Suprapubic skin (tissue), 4 donors: ENCODE results near the gene BZW2. TPM values are rescaled to one million over a fixed set of nuclear protein-coding genes. Genes with fewer than 3 reads are reported as not detected.

Experiments
- DNase-seq, 2 donors: peaks; one replicate each; pipeline ENCODE4 v3.0.0-alpha.2; 2019; ENCODE audit warnings: low spot score in 2 of 2
- H3K27ac ChIP-seq: fragments of 200-600 bp; sonication (generic); one replicate; pipeline ENCODE4 v1.5.1; 2019
- H3K27me3 ChIP-seq: fragments of 200-600 bp; sonication (generic); one replicate; pipeline ENCODE4 v1.5.1; 2019
- H3K36me3 ChIP-seq: fragments of 200-600 bp; sonication (generic); one replicate; pipeline ENCODE4 v1.5.1; 2019
- H3K4me1 ChIP-seq: fragments of 200-600 bp; sonication (generic); one replicate; pipeline ENCODE4 v1.5.1; 2019
- H3K4me3 ChIP-seq: fragments of 200-600 bp; sonication (generic); one replicate; pipeline ENCODE4 v1.5.1; 2019; ENCODE audit warnings: mild to moderate bottlenecking
- H3K9me3 ChIP-seq: fragments of 200-600 bp; sonication (generic); one replicate; pipeline ENCODE4 v1.5.1; 2019
- EP300 ChIP-seq: sonication (generic); formaldehyde crosslinking; IDR thresholded peaks from one replicate; pipeline ENCODE4 v1.6.1; 2017; ENCODE audit warnings: antibody characterized with exemption
- POLR2A ChIP-seq, 2 donors: fragments of 450-650 bp; IDR thresholded peaks; one replicate each; pipeline ENCODE4 v1.6.1; 2017; ENCODE audit warnings: antibody characterized with exemption in 2 of 2, mild to moderate bottlenecking in 2 of 2, moderate library complexity in 2 of 2
- POLR2AphosphoS5 ChIP-seq, 3 donors: sonication (generic); formaldehyde crosslinking; IDR thresholded peaks; one replicate each; pipeline ENCODE4 v1.6.1; 2017; ENCODE audit warnings: antibody characterized with exemption in 3 of 3
- WGBS: methylation state at CpG from one replicate; pipeline ENCODE4 v1.1.5; 2018; 5-methylcytosine and 5-hydroxymethylcytosine counted together
- total RNA-seq, 4 donors: library from RNA; depleted of rRNA; stranded (reverse); fragments of >200 nt; gene quantifications; one replicate each; pipeline ENCODE4 v1.1.0, GENCODE V29; 2016
- TF ChIP-seq, protein P1 (sequence below), 2 donors: fragments of 200-600 bp in 1 of 2; fragments of 450-650 bp in 1 of 2; sonication (generic) in 1 of 2; IDR thresholded peaks; one replicate each; pipeline ENCODE4 v1.5.1; 2016 to 2019; ENCODE audit warnings: antibody characterized with exemption in 2 of 2, mild to moderate bottlenecking in 1 of 2, moderate library complexity in 1 of 2

BZW2 gene
- total RNA-seq, 4 donors from 2014 or later = 60.5 to 97.9 (median 84.4) TPM

DNA sequence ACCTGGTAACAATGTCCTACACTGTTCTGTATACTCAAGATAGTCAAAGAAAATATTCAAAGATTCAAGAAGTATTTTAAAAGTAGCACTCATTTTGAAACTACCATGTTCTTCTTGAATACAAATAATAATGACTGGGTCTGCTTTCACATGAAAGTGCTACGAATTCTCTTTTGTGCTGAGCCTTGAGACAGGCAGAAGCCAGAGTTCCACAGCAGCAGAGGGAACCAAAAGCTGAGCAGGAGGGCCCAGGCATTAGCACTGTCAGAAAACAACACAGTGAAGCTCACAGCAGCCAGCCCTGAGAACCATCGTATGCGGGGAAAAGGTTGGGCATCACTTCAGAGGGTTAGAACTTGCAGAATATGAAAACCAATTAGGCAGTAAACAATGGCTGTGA, 39.3 kb upstream of the BZW2 start:
- no peaks in the 10 kb centered on the region for H3K4me1 ChIP-seq
- peaks cover 50% of the 10 kb centered on the region for H3K36me3 ChIP-seq
- no peak overlapping the region for H3K4me3 ChIP-seq
- H3K27ac ChIP-seq = no peak overlapping the region
- H3K27me3 ChIP-seq = no peaks in the 10 kb centered on the region
- no peak for TF ChIP-seq POLR2AphosphoS5 (IDR thresholded peaks at IDR 0.05)
- no peak for DNase-seq
- no peaks in the 10 kb centered on the region for H3K9me3 ChIP-seq
- 93% methylated on average over 3 of the region's 3 CpGs for WGBS

DNA sequence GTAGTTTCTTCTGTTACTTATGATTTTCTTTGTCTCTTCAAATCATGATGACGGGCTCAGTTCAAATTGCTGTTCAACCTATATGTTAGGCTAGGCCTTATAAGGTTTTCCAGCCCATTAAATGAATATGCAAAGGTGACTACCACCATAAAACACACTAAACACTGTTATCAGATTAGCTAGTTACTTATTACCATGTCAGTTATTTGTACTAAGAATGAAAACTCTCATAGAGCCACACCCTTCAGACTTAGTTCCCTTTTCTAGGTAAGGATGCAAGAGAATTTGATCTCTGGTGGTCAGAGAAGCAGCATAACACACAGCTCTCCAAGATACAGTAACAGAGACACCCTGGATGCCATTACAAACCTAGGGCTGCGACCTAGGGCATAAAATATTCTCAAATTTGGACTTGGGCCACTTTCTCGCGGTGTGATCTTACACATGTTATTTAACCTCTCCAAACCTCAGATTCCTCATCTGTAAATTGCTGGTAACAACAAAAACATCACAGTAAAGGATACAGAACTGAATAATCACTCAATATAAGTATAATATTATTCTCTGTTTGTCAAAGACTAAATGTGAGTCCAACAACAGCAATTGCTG, 36.0 kb upstream of the BZW2 start:
- no peak overlapping the region for H3K4me3 ChIP-seq
- no peak for DNase-seq
- WGBS = 71% methylated on average over 4 of the region's 4 CpGs
- H3K9me3 ChIP-seq = no peaks in the 10 kb centered on the region
- H3K27ac ChIP-seq = no peak overlapping the region
- TF ChIP-seq EP300 (no peak), POLR2AphosphoS5 (IDR thresholded peaks at IDR 0.05) (no peak)
- H3K36me3 ChIP-seq = peaks cover 23% of the 10 kb centered on the region
- no peaks in the 10 kb centered on the region for H3K27me3 ChIP-seq
- no peaks in the 10 kb centered on the region for H3K4me1 ChIP-seq

DNA sequence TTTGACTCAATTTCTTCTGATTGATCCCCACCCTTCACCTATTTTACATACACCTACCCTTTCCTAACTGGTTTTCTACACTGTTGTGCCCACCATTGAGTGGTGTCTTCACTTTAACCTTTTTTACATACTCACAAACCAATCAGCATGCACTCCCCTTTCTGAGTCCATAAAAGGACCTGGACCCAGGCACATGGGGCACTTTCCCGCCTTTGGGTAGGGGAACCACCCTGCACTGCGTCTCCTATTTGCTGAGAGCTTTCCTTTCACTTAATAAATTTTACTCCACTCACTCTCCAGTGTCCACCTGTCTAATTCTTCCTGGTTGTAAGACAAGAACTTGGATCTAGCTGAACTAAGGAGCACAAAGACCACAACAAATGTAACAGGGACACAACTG, 34.3 kb upstream of the BZW2 start:
- DNase-seq = no peak
- TF ChIP-seq POLR2AphosphoS5 (IDR thresholded peaks at IDR 0.05) (no peak), POLR2A (IDR thresholded peaks at IDR 0.05) (no peak), EP300 (no peak)
- TF ChIP-seq, protein P1, sequence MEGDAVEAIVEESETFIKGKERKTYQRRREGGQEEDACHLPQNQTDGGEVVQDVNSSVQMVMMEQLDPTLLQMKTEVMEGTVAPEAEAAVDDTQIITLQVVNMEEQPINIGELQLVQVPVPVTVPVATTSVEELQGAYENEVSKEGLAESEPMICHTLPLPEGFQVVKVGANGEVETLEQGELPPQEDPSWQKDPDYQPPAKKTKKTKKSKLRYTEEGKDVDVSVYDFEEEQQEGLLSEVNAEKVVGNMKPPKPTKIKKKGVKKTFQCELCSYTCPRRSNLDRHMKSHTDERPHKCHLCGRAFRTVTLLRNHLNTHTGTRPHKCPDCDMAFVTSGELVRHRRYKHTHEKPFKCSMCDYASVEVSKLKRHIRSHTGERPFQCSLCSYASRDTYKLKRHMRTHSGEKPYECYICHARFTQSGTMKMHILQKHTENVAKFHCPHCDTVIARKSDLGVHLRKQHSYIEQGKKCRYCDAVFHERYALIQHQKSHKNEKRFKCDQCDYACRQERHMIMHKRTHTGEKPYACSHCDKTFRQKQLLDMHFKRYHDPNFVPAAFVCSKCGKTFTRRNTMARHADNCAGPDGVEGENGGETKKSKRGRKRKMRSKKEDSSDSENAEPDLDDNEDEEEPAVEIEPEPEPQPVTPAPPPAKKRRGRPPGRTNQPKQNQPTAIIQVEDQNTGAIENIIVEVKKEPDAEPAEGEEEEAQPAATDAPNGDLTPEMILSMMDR (IDR thresholded peaks at IDR 0.05) = no peak
- Histone ChIP-seq H3K36me3 (peaks cover 29% of the 10 kb centered on the region), H3K27ac (no peak overlapping the region), H3K4me3 (no peak overlapping the region), H3K27me3 (no peaks in the 10 kb centered on the region), H3K9me3 (no peaks in the 10 kb centered on the region), H3K4me1 (no peaks in the 10 kb centered on the region)
- 92% methylated on average over 2 of the region's 2 CpGs for WGBS

DNA sequence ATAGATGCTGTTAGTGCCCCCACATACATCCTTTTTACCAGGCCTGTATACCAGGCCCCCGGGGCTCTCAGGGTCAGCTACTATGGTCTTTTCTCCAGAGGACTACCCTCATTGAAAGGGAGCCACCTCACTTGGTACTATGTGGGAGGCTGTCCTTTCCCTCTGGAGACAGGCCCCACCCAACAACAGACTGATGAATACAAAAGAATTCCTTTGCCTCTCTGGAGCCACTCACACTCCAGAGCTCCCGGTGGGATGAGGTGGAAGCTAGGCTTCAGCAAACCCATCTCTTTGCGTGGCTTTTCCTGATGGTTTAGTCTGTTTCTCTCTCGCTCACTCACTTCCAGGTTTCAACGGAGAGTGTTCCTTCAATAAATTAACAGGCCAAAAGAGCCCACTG, 30.8 kb upstream of the BZW2 start:
- no peak for TF ChIP-seq POLR2A (IDR thresholded peaks at IDR 0.05)
- no peak for TF ChIP-seq POLR2AphosphoS5 (IDR thresholded peaks at IDR 0.05)
- TF ChIP-seq EP300 = no peak
- TF ChIP-seq, protein P1 (IDR thresholded peaks at IDR 0.05) = no peak
- no peak overlapping the region for H3K4me3 ChIP-seq
- H3K4me1 ChIP-seq = no peaks in the 10 kb centered on the region
- H3K9me3 ChIP-seq = no peaks in the 10 kb centered on the region
- no peaks in the 10 kb centered on the region for H3K27me3 ChIP-seq
- WGBS = 85% methylated on average over 5 of the region's 5 CpGs
- H3K36me3 ChIP-seq = peaks cover 37% of the 10 kb centered on the region
- H3K27ac ChIP-seq = no peak overlapping the region
- DNase-seq = no peak

DNA sequence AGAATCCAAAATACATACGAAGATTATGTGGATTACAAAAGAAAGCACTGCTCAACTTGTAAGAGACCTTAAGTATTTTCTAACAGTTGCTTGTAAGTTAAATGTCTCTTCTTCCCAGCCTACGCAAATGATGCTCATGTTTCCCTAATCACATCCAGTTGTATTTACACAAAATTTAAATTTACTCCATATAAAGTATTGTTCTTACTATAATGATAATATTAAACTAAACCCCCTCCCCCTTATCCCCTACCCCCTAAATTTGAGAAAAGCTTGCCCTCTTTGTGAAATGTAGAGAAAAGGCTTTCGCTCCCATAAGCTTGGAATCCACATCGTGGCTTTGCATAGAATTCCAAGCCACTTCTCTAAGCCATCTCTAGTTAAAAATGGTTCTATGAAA, 29.9 kb upstream of the BZW2 start:
- TF ChIP-seq POLR2A (IDR thresholded peaks at IDR 0.05) = no peak
- TF ChIP-seq EP300 = no peak
- no peak for TF ChIP-seq POLR2AphosphoS5 (IDR thresholded peaks at IDR 0.05)
- TF ChIP-seq, protein P1 (IDR thresholded peaks at IDR 0.05) = no peak
- no peaks in the 10 kb centered on the region for H3K4me1 ChIP-seq
- no peaks in the 10 kb centered on the region for H3K9me3 ChIP-seq
- WGBS = 65% methylated on average over 4 of the region's 4 CpGs
- H3K27ac ChIP-seq = no peak overlapping the region
- H3K27me3 ChIP-seq = no peaks in the 10 kb centered on the region
- no peak overlapping the region for H3K4me3 ChIP-seq
- DNase-seq = no peak
- H3K36me3 ChIP-seq = peaks cover 42% of the 10 kb centered on the region

DNA sequence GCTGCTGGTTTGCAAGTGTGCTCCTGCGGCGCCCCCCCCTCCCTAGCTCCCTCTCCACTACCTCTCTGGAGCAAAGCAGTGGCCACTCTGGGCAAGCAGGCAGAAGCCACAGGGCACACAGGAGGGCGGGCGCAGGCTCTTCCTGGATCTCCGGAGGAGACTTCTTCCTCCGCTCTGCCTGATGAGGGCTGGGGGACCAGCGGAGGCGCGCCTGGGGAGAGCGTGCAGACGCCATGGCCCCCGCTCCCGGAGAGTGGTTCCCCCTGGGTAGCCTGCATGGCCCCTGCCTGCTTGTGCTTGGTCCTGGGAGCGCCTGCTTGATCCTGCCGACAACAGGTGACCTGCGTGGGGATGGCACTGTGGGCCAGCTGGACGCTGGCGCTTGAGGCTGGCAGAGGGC, 29.4 kb upstream of the BZW2 start:
- DNase-seq = no peak
- Histone ChIP-seq H3K27ac (no peak overlapping the region), H3K36me3 (peaks cover 46% of the 10 kb centered on the region), H3K4me1 (no peaks in the 10 kb centered on the region), H3K27me3 (no peaks in the 10 kb centered on the region), H3K4me3 (no peak overlapping the region), H3K9me3 (no peaks in the 10 kb centered on the region)
- TF ChIP-seq, protein P1 (IDR thresholded peaks at IDR 0.05) = no peak
- TF ChIP-seq POLR2A (IDR thresholded peaks at IDR 0.05) = no peak
- no peak for TF ChIP-seq EP300
- TF ChIP-seq POLR2AphosphoS5 (IDR thresholded peaks at IDR 0.05) = no peak
- WGBS = 86% methylated on average over 16 of the region's 18 CpGs
